HepG2 (cell line): ENCODE measurements around the gene FAM89B. TPM values are rescaled to one million over a fixed set of nuclear protein-coding genes. Genes with fewer than 3 reads are reported as not detected.
A peak's percentile ranks its signal among the peaks of the same experiment; 100 is the strongest.

Experiments used
- ATF1 ChIP-seq: IDR thresholded peaks from 2 replicates; pipeline ENCODE4 v1.6.1; 2016; ENCODE audit warnings: mild to moderate bottlenecking, control low read depth
- CAMTA2 ChIP-seq: sonication (generic); formaldehyde crosslinking; IDR thresholded peaks from 2 replicates; pipeline ENCODE4 v1.4.0; 2020; ENCODE audit warnings: mild to moderate bottlenecking, missing genetic modification reagents, borderline replicate concordance
- DDIT3 ChIP-seq: sonication (generic); formaldehyde crosslinking; IDR thresholded peaks from 2 replicates; pipeline ENCODE4 v1.4.0; 2020; ENCODE audit warnings: mild to moderate bottlenecking, missing genetic modification reagents
- GABPA ChIP-seq, 2 experiments: IDR thresholded peaks; 2 replicates each; pipeline ENCODE4 v1.6.1; 2011 to 2016; ENCODE audit warnings: low read depth in 2 of 2, low read length in 1 of 2, missing biosample characterization in 1 of 2, missing genetic modification characterization in 1 of 2
- HMGXB4 ChIP-seq, 2 experiments: sonication (generic) in 1 of 2; formaldehyde crosslinking in 1 of 2; IDR thresholded peaks; 2 replicates each; pipeline versions ENCODE4 v1.4.0 to v1.6.1; 2018 to 2020; ENCODE audit warnings: missing genetic modification reagents in 2 of 2, borderline replicate concordance in 1 of 2, low read depth in 1 of 2, mild to moderate bottlenecking in 1 of 2, missing biosample characterization in 1 of 2
- HNF1A ChIP-seq, 2 experiments: sonication (generic) in 1 of 2; formaldehyde crosslinking in 1 of 2; IDR thresholded peaks; 2 replicates each; pipeline versions ENCODE4 v1.4.0 to v1.6.1; 2016 to 2020; ENCODE audit warnings: borderline replicate concordance in 1 of 2, low read depth in 1 of 2, mild to moderate bottlenecking in 1 of 2, missing genetic modification reagents in 1 of 2
- MIER2 ChIP-seq: IDR thresholded peaks from 2 replicates; pipeline ENCODE4 v1.6.1; 2016; ENCODE audit warnings: missing biosample characterization, missing genetic modification reagents
- MIER3 ChIP-seq: IDR thresholded peaks from 2 replicates; pipeline ENCODE4 v1.6.1; 2016; ENCODE audit warnings: missing compliant biosample characterization, borderline replicate concordance
- MXD4 ChIP-seq: IDR thresholded peaks from 2 replicates; pipeline ENCODE4 v1.6.1; 2016; ENCODE audit warnings: mild to moderate bottlenecking, missing biosample characterization, missing genetic modification reagents
- MZF1 ChIP-seq: sonication (generic); formaldehyde crosslinking; IDR thresholded peaks from 2 replicates; pipeline ENCODE4 v1.8.1; 2023; ENCODE audit warnings: mild to moderate bottlenecking, missing genetic modification reagents, borderline replicate concordance
- PLSCR1 ChIP-seq: sonication (generic); formaldehyde crosslinking; IDR thresholded peaks from 2 replicates; pipeline ENCODE4 v1.5.0; 2020; ENCODE audit warnings: missing genetic modification reagents, mild to moderate bottlenecking, borderline replicate concordance
- SAP130 ChIP-seq: IDR thresholded peaks from 2 replicates; pipeline ENCODE4 v1.6.1; 2016; ENCODE audit warnings: low read depth
- SMAD9 ChIP-seq: sonication (generic); formaldehyde crosslinking; IDR thresholded peaks from 2 replicates; pipeline ENCODE4 v1.5.1; 2020; ENCODE audit warnings: mild to moderate bottlenecking, missing genetic modification reagents
- SP4 ChIP-seq: sonication (generic); formaldehyde crosslinking; IDR thresholded peaks from 2 replicates; pipeline ENCODE4 v1.8.1; 2023; ENCODE audit warnings: mild to moderate bottlenecking, missing genetic modification reagents
- STAG1 ChIP-seq: sonication (generic); formaldehyde crosslinking; IDR thresholded peaks from 2 replicates; pipeline ENCODE4 v1.4.0; 2020; ENCODE audit warnings: missing genetic modification reagents
- ZKSCAN8 ChIP-seq: IDR thresholded peaks from 2 replicates; pipeline ENCODE4 v1.6.1; 2016; ENCODE audit warnings: borderline replicate concordance, missing genetic modification reagents, missing compliant biosample characterization
- ZNF260 ChIP-seq: sonication (generic); formaldehyde crosslinking; IDR thresholded peaks from 2 replicates; pipeline ENCODE4 v1.4.0; 2020; ENCODE audit warnings: missing genetic modification reagents, low read depth, mild to moderate bottlenecking, borderline replicate concordance
- ZNF547 ChIP-seq: sonication (generic); formaldehyde crosslinking; IDR thresholded peaks from 2 replicates; pipeline ENCODE4 v1.5.1; 2020; ENCODE audit warnings: mild to moderate bottlenecking, missing genetic modification reagents
- ZNF710 ChIP-seq: sonication (generic); formaldehyde crosslinking; IDR thresholded peaks from 2 replicates; pipeline ENCODE4 v1.5.0; 2020; ENCODE audit warnings: mild to moderate bottlenecking, missing genetic modification reagents, borderline replicate concordance
- polyA plus RNA-seq, 8 experiments: library from polyadenylated mRNA; depleted of rRNA in 3 of 8; stranded (reverse) in 7 of 8; unstranded in 1 of 8; fragments of >200 nt; fragmentation: Illumina TruSeq in 4 of 8; extraction: Trizol in 4 of 8; gene quantifications; 2 replicates each; pipeline versions ENCODE4 v1.2.1 to v1.2.3, GENCODE V29; 2011 to 2016; ENCODE audit warnings: low read depth in 4 of 8, missing spikeins in 1 of 8, mixed read lengths in 1 of 8; ENCODE audit not compliant: insufficient read depth in 1 of 8
- total RNA-seq, 5 experiments: library from RNA; depleted of rRNA; stranded (reverse); fragments of >200 nt; fragmentation: Illumina TruSeq; extraction: Trizol; gene quantifications; 2 replicates each; pipeline ENCODE4 v1.2.3, GENCODE V29; 2016; ENCODE audit warnings: low read depth in 1 of 5

The FAM89B gene
- total and polyA plus RNA-seq, 2 of the 13 experiments (the other 11 are each of a cell fraction or from before 2014, with no cell fraction given): 5.7 to 8.0 TPM

- TF ChIP-seq ZNF260 (CRISPR knock-in tag): no peak
- TF ChIP-seq MZF1 (CRISPR knock-in tag): no peak
- TF ChIP-seq GABPA (IDR thresholded peaks at IDR 0.05; ENCODE audit: low read depth, low read length): no peak
- TF ChIP-seq GABPA (CRISPR knock-in tag; IDR thresholded peaks at IDR 0.05; ENCODE audit: low read depth): no peak
- no peak for TF ChIP-seq MIER3 (CRISPR knock-in tag)
- no peak for TF ChIP-seq STAG1
- no peak for TF ChIP-seq ZKSCAN8 (CRISPR knock-in tag)
- peak; percentile 59 to 77; a peak in 3 of 4 replicates for TF ChIP-seq HMGXB4 (CRISPR knock-in tag; IDR thresholded peaks at IDR 0.05; ENCODE audit: borderline replicate concordance in 1 of 2, low read depth in 1 of 2)
- TF ChIP-seq ATF1: no peak
- TF ChIP-seq SMAD9 (CRISPR knock-in tag): no peak
- peak; percentile 65; the same call in 1 of the 2 replicates for TF ChIP-seq MXD4 (CRISPR knock-in tag)
- no peak for TF ChIP-seq PLSCR1
- TF ChIP-seq SP4 (CRISPR knock-in tag): peak; percentile 79
- TF ChIP-seq MIER2 (CRISPR knock-in tag): no peak
- TF ChIP-seq SAP130: peak; percentile 70
- TF ChIP-seq ZNF710: peak; percentile 26; the same call in 1 of the 2 replicates
- TF ChIP-seq HNF1A (IDR thresholded peaks at IDR 0.05; ENCODE audit: low read depth): no peak
- no peak for TF ChIP-seq HNF1A (CRISPR knock-in tag; IDR thresholded peaks at IDR 0.05; ENCODE audit: borderline replicate concordance)
- TF ChIP-seq ZNF547 (CRISPR knock-in tag): peak; percentile 76; the same call in 1 of the 2 replicates
- TF ChIP-seq CAMTA2 (CRISPR knock-in tag): no peak
- TF ChIP-seq DDIT3 (CRISPR knock-in tag): no peak
These were observed 47.4 kb upstream of the FAM89B start, which contains the start of gene SCYL1 (continued) for GRCh38 chr11:65524741-65525545.
